Measurements from ENCODE around the gene ADARB2. TPM values are rescaled to one million over a fixed set of nuclear protein-coding genes. Genes with fewer than 3 reads are reported as not detected.

ADARB2 gene
- total and polyA plus RNA-seq, 10 of the 15 experiments (the other 5 are each of a cell fraction or from before 2014, with no cell fraction given), result 0.02 to 4.1 (median 0.76) TPM

- Histone ChIP-seq H3K36me3 (ENCODE audit: control insufficient read depth in 2 of 2, insufficient read depth in 2 of 2, low read length in 1 of 2) (no peaks in the 10 kb centered on the region), H3K27me3 (replicated peaks in 1 of 2; ENCODE audit: control insufficient read depth in 2 of 2, insufficient read depth in 2 of 2, low read length in 1 of 2) (no peaks in the 10 kb centered on the region; a peak in 1 of 4 replicates), H3K4me1 (ENCODE audit: control insufficient read depth, insufficient read depth, low read length) (no peaks in the 10 kb centered on the region), H4K20me1 (ENCODE audit: control insufficient read depth, insufficient read depth) (no peaks in the 10 kb centered on the region), H3K4me2 (ENCODE audit: control insufficient read depth, insufficient read depth) (no peak overlapping the region), H3K9ac (ENCODE audit: control insufficient read depth, insufficient read depth, low read length) (no peak overlapping the region), H3K79me2 (ENCODE audit: control insufficient read depth, insufficient read depth, low read length) (no peaks in the 10 kb centered on the region), H3K27ac (ENCODE audit: control insufficient read depth, insufficient read depth) (no peak overlapping the region), H2AFZ (ENCODE audit: control insufficient read depth, low read depth, low read length) (no peak overlapping the region), H3K9me3 (replicated peaks; ENCODE audit: control insufficient read depth, insufficient read depth, low read length) (no peaks in the 10 kb centered on the region), H3K4me3 (no peak overlapping the region)
- no TSS peak for BruUV-seq (replicated peaks)
- no peak for TF ChIP-seq KAT2A (conservative IDR thresholded peaks at IDR 0.05; ENCODE audit: control insufficient read depth, low read depth, low read length)
- no peak for TF ChIP-seq TBL1XR1 (IDR thresholded peaks at IDR 0.05; ENCODE audit: low read depth, low read length)
- TF ChIP-seq BHLHE40 (IDR thresholded peaks at IDR 0.05; ENCODE audit: borderline replicate concordance in 1 of 2, low read depth in 2 of 2, low read length in 1 of 2), result no peak
- TF ChIP-seq KDM1A (IDR thresholded peaks at IDR 0.05; ENCODE audit: borderline replicate concordance), result no peak
- no peak for TF ChIP-seq CBFB (IDR thresholded peaks at IDR 0.05; ENCODE audit: low read depth)
- TF ChIP-seq, protein P1, sequence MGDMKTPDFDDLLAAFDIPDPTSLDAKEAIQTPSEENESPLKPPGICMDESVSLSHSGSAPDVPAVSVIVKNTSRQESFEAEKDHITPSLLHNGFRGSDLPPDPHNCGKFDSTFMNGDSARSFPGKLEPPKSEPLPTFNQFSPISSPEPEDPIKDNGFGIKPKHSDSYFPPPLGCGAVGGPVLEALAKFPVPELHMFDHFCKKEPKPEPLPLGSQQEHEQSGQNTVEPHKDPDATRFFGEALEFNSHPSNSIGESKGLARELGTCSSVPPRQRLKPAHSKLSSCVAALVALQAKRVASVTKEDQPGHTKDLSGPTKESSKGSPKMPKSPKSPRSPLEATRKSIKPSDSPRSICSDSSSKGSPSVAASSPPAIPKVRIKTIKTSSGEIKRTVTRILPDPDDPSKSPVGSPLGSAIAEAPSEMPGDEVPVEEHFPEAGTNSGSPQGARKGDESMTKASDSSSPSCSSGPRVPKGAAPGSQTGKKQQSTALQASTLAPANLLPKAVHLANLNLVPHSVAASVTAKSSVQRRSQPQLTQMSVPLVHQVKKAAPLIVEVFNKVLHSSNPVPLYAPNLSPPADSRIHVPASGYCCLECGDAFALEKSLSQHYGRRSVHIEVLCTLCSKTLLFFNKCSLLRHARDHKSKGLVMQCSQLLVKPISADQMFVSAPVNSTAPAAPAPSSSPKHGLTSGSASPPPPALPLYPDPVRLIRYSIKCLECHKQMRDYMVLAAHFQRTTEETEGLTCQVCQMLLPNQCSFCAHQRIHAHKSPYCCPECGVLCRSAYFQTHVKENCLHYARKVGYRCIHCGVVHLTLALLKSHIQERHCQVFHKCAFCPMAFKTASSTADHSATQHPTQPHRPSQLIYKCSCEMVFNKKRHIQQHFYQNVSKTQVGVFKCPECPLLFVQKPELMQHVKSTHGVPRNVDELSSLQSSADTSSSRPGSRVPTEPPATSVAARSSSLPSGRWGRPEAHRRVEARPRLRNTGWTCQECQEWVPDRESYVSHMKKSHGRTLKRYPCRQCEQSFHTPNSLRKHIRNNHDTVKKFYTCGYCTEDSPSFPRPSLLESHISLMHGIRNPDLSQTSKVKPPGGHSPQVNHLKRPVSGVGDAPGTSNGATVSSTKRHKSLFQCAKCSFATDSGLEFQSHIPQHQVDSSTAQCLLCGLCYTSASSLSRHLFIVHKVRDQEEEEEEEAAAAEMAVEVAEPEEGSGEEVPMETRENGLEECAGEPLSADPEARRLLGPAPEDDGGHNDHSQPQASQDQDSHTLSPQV (IDR thresholded peaks at IDR 0.05), result no peak
- no peak for TF ChIP-seq POLR2AphosphoS5 (IDR thresholded peaks at IDR 0.05; ENCODE audit: low read length)
- TF ChIP-seq NR2C2 (IDR thresholded peaks at IDR 0.05; ENCODE audit: borderline replicate concordance, control insufficient read depth, insufficient read length, low read depth), result no peak
- no peak for TF ChIP-seq KLF5 (IDR thresholded peaks at IDR 0.05; ENCODE audit: partially characterized antibody)
- no peak for TF ChIP-seq USF2 (IDR thresholded peaks at IDR 0.05; ENCODE audit: borderline replicate concordance, low read depth, low read length)
- TF ChIP-seq ZBTB33 (IDR thresholded peaks at IDR 0.05), result no peak
- POLR2A ChIA-PET, result no interaction called here
- no peak for ATAC-seq
- in situ Hi-C loops (cut with MboI) (no loop called here), intact Hi-C loops (cut with micrococcal nuclease; ENCODE audit: unreplicated experiment) (no loop called here)
- FAIRE-seq, result no peak
- RAD21 ChIA-PET (ENCODE audit: unreplicated experiment), result no interaction called here
- DNase-seq (ENCODE audit: low read depth, low spot score), result no peak
- CTCF ChIA-PET, result no interaction called here
- WGBS (ENCODE audit: insufficient coverage, insufficient replicate concordance, low lambda C conversion rate, missing lambda C conversion rate), result 31% methylated on average over 9 of the region's 9 CpGs
- SMC1A ChIA-PET (ENCODE audit: uncharacterized antibody, unreplicated experiment), result interaction anchor here (0.6 kb wide), 1 partner anchor 706 kb away, joined by 3 read pairs; no protein-coding TSS in a partner anchor
Measured at GRCh38 chr10:1195828-1196227, 541.5 kb downstream of the ADARB2 start.

Measured in GM12878 (cell line).